Left lung (tissue), 10 donors: ENCODE data around the gene MAP2K6. TPM values are rescaled to one million over a fixed set of nuclear protein-coding genes. Genes with fewer than 3 reads are reported as not detected.
A peak's percentile ranks its signal among the peaks of the same experiment; 100 is the strongest.

Source experiments
- ATAC-seq: fragments of 200-7000 bp; cut with Tn5 transposase; one replicate; pipeline ENCODE4 v1.9.1; 2020; ENCODE audit warnings: moderate library complexity
- DNase-seq, 4 donors: peaks; one replicate each; pipeline ENCODE4 v3.0.0-alpha.2; 2013 to 2020
- H3K27ac ChIP-seq, 2 donors: fragments of 200-600 bp; sonication (generic) in 1 of 2; one replicate each; pipeline versions ENCODE4 v1.5.0 to v1.8.0; 2020 to 2021
- H3K27me3 ChIP-seq, 2 donors: fragments of 200-600 bp; sonication (generic) in 1 of 2; one replicate each; pipeline versions ENCODE4 v1.5.0 to v1.8.0; 2020 to 2021
- H3K36me3 ChIP-seq, 2 donors: fragments of 200-600 bp; sonication (generic) in 1 of 2; one replicate each; pipeline versions ENCODE4 v1.5.0 to v1.8.0; 2020 to 2021
- H3K4me1 ChIP-seq, 2 donors: fragments of 200-600 bp; one replicate each; pipeline ENCODE4 v1.8.0; 2021
- H3K4me3 ChIP-seq, 2 donors: fragments of 200-600 bp; sonication (generic) in 1 of 2; one replicate each; pipeline versions ENCODE4 v1.5.0 to v1.8.0; 2020 to 2021; ENCODE audit warnings: mild to moderate bottlenecking in 1 of 2
- H3K9me3 ChIP-seq, 2 donors: fragments of 200-600 bp; sonication (generic) in 1 of 2; one replicate each; pipeline versions ENCODE4 v1.5.0 to v1.8.0; 2020 to 2021
- intact Hi-C, 2 donors: fragments of 100-400 bp; cut with DNase I; formaldehyde crosslinking; loops; one replicate each; pipeline versions ENCODE4 v1.11.2 to v1.14.2; 2022
- polyA plus RNA-seq, 6 donors: library from polyadenylated mRNA; unstranded; fragments of 120-200 nt; gene quantifications; one replicate each; pipeline ENCODE4 v1.2.1, GENCODE V29; 2013; ENCODE audit not compliant: insufficient read length in 6 of 6
- total RNA-seq, 2 donors: library from RNA; stranded (reverse); fragmentation: NEBNext Ultra II Directional; extraction: Animal tissue kit (Norgen Biotek cat#: 25700); gene quantifications; one replicate each; pipeline ENCODE4 v1.2.1, GENCODE V29; 2021
- TF ChIP-seq, protein P1 (sequence below), 2 donors: fragments of 200-600 bp; sonication (generic) in 1 of 2; IDR thresholded peaks; one replicate each; pipeline versions ENCODE4 v1.5.0 to v1.8.0; 2021; ENCODE audit warnings: antibody characterized with exemption in 2 of 2
- donor health status: DM: no; HTN: yes; CAD: no.
- donor health status: DM: no; HTN: no; CAD: no.

Gene MAP2K6
- total and polyA plus RNA-seq, 8 donors, result 7.2 to 27.1 (median 21.1) TPM

DNA sequence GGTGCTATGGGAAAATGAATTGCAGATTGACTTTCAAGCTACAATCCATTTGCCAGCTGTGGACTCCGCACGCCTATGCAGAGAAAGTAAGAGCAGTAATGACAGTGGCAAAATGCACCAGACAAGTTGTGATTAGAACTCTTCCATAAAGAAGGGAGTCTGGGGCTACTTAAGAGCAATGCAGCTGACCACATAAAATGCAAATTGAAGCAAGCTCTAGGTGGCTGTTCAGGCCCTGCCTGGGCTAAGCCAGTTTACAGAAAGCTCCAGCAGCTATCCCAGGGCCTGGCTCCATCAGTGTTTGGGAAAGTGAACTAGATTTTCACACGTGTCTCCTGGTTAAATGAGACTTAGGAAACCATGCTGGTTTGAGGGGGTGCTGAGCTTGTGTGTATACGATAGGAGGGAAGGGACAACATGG is 2.2 kb upstream of the MAP2K6 start:
- no peak overlapping the region for H3K4me3 ChIP-seq
- intact Hi-C loops, result no loop called here
- H3K27me3 ChIP-seq, result no peaks in the 10 kb centered on the region
- H3K4me1 ChIP-seq, result peaks cover 7 to 32% of the 10 kb centered on the region in 2 donors
- TF ChIP-seq, protein P1, sequence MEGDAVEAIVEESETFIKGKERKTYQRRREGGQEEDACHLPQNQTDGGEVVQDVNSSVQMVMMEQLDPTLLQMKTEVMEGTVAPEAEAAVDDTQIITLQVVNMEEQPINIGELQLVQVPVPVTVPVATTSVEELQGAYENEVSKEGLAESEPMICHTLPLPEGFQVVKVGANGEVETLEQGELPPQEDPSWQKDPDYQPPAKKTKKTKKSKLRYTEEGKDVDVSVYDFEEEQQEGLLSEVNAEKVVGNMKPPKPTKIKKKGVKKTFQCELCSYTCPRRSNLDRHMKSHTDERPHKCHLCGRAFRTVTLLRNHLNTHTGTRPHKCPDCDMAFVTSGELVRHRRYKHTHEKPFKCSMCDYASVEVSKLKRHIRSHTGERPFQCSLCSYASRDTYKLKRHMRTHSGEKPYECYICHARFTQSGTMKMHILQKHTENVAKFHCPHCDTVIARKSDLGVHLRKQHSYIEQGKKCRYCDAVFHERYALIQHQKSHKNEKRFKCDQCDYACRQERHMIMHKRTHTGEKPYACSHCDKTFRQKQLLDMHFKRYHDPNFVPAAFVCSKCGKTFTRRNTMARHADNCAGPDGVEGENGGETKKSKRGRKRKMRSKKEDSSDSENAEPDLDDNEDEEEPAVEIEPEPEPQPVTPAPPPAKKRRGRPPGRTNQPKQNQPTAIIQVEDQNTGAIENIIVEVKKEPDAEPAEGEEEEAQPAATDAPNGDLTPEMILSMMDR (IDR thresholded peaks at IDR 0.05), result no peak
- H3K27ac ChIP-seq, result no peak overlapping the region
- DNase-seq, result no peak
- no peaks in the 10 kb centered on the region for H3K9me3 ChIP-seq
- no peak for ATAC-seq
- no peaks in the 10 kb centered on the region for H3K36me3 ChIP-seq

DNA sequence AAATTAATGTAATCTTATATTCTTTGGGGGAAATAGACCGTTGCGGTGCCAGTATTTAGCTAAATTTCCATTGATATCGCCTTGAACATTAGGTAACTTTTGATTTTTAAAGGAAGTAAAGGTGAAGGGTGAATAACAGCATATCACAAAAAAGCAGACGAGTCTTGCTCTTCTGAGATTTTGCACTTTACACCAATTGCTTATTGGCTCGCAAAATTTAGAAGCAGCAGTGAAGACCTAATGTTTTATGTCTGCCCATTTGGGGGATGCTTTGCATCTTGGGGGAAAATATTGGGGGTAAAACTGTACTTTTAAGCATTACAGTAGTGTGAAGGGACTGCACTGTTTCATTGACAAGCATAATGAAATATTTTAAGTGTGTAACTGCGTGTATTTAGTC is 934 bp downstream of the MAP2K6 start:
- H3K4me1 ChIP-seq, result peaks cover 7 to 32% of the 10 kb centered on the region in 2 donors
- H3K9me3 ChIP-seq, result no peaks in the 10 kb centered on the region
- TF ChIP-seq, protein P1 (IDR thresholded peaks at IDR 0.05), result no peak
- H3K4me3 ChIP-seq, result peak overlapping the region; percentile 52 to 54
- ATAC-seq (no peak), DNase-seq (no peak)
- intact Hi-C loops, result no loop called here
- H3K36me3 ChIP-seq, result no peaks in the 10 kb centered on the region
- peak overlapping the region in 1 of 2 donors; percentile 55 for H3K27ac ChIP-seq
- no peaks in the 10 kb centered on the region for H3K27me3 ChIP-seq

DNA sequence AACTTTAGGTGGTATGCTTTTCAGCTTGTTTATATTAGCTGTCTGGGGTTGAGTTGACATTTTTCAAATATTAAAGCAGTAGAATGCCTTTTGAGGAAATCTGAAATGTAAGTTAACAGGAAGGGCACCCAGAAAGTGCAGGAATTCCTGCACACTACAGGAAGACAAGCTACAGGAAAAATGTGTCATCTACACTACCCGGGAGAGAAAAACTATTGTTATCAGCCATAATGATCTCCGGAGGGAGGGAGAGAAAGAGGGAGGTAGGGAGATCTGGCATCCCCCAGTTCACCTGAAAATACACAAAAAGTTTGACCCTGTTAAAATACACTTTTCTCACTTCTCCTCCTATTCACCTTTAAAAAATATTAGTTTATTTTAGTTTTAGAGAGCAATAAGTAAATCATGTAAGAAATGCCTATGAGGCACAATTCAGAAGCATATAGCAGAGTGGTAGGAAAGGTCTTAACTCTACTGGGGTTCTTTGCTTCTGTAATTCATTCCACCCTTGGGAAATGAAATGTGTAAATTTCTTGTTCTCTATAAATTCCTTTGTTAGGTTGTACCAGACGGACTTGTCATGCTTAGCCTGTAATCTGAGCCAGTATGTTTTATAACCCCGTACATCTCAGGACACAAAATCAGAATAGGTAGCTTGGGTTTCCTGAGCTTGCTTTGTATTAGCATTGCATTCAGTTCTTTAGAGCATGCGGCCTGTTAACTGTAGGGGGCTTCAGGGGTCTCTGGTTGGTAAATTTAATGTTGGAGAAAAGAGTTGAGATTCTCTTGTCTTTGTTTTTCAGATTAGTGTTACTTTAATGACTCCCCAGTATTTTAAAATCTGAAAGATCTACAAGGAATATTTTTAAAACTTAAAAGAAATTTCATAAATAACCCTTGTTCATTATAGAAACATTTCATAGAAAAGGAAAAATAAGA is 3.3 kb downstream of the MAP2K6 start:
- H3K27ac ChIP-seq, result peak overlapping the region in 1 of 2 donors; percentile 37
- H3K27me3 ChIP-seq, result no peaks in the 10 kb centered on the region
- no peaks in the 10 kb centered on the region for H3K9me3 ChIP-seq
- intact Hi-C loops, result no loop called here
- no peak for ATAC-seq
- H3K4me3 ChIP-seq, result no peak overlapping the region
- DNase-seq, result no peak
- peaks cover 7 to 32% of the 10 kb centered on the region in 2 donors for H3K4me1 ChIP-seq
- TF ChIP-seq, protein P1 (IDR thresholded peaks at IDR 0.05), result no peak
- no peaks in the 10 kb centered on the region for H3K36me3 ChIP-seq

DNA sequence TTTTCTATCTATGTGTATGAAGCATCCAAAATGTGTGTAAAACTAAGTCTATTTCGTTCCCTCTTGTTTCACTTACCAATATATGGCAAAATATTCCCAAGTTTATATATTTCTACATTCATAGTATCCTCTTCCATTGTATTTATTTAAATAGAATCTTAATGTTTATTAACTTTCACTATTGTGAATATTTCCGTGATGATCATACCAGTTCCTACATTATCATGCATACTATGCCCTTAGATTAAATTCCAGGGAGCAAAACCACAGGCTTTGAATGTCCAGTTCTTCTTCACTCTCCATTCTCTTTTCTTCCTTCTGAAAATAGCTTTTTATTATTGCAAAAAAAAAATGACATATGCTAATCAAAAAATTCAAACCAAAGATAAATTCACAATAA is 4.0 kb downstream of the MAP2K6 start:
- Histone ChIP-seq H3K4me3 (no peak overlapping the region), H3K27ac (no peak overlapping the region), H3K27me3 (no peaks in the 10 kb centered on the region), H3K9me3 (no peaks in the 10 kb centered on the region), H3K4me1 (peaks cover 7 to 32% of the 10 kb centered on the region in 2 donors), H3K36me3 (no peaks in the 10 kb centered on the region)
- TF ChIP-seq, protein P1 (IDR thresholded peaks at IDR 0.05), result no peak
- ATAC-seq, result no peak
- intact Hi-C loops, result no loop called here
- no peak for DNase-seq

DNA sequence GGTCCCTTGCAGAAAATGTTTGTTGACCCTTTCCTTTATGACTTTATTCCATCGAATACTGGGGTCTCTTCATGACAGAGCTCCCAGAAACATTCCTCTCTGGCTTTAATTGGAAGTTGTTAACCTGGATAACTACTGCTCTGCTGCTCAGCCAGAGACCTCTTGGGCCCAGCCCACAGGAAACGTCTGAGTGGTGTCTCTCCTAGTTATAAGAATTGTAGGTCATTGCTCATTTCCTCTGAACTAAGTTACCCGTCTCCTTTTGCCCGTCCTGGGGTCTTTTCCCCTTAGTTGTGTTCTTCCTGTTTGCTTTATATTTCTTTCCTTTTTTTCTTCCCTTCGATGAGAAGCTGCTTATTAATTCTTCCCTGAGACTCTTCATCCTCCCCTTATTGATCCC is 9.0 kb downstream of the MAP2K6 start:
- no peak for ATAC-seq
- Histone ChIP-seq H3K9me3 (no peaks in the 10 kb centered on the region), H3K36me3 (no peaks in the 10 kb centered on the region), H3K27ac (no peak overlapping the region), H3K4me3 (no peak overlapping the region), H3K27me3 (no peaks in the 10 kb centered on the region), H3K4me1 (no peaks in the 10 kb centered on the region)
- intact Hi-C loops, result no loop called here
- TF ChIP-seq, protein P1 (IDR thresholded peaks at IDR 0.05), result no peak
- DNase-seq, result no peak
